GM23338 (cell line): ENCODE data around the gene IQCE. TPM values are rescaled to one million over a fixed set of nuclear protein-coding genes. Genes with fewer than 3 reads are reported as not detected.

ENCODE experiments used
- ATAC-seq: fragments of 200-7000 bp; cut with Tn5 transposase; 3 replicates; pipeline ENCODE4 v1.9.1; 2020
- DNase-seq: peaks from one replicate; pipeline ENCODE4 v3.0.0-alpha.2; 2015; ENCODE audit warnings: low spot score
- H2AFZ ChIP-seq: fragments of 200-600 bp; sonication (generic); 2 replicates; pipeline ENCODE4 v1.8.0; 2016; ENCODE audit warnings: antibody characterized with exemption, mild to moderate bottlenecking, moderate library complexity
- H3F3A ChIP-seq: fragments of 200-600 bp; sonication (generic); replicated peaks from 2 replicates; pipeline ENCODE4 v1.8.0; 2017; ENCODE audit warnings: antibody characterized with exemption, mixed run types, low read depth
- H3K27ac ChIP-seq: fragments of 200-600 bp; sonication (generic); 2 replicates; pipeline ENCODE4 v1.6.1; 2016; ENCODE audit warnings: low read depth
- H3K27me3 ChIP-seq: fragments of 200-600 bp; sonication (generic); 2 replicates; pipeline ENCODE4 v1.8.0; 2016; ENCODE audit warnings: mild to moderate bottlenecking, mixed run types, moderate library complexity; ENCODE audit not compliant: insufficient read depth
- H3K36me3 ChIP-seq: fragments of 200-600 bp; sonication (generic); 2 replicates; pipeline ENCODE4 v1.8.0; 2016; ENCODE audit warnings: mild to moderate bottlenecking; ENCODE audit not compliant: insufficient read depth
- H3K4me1 ChIP-seq: fragments of 200-600 bp; sonication (generic); 2 replicates; pipeline ENCODE4 v1.8.0; 2016; ENCODE audit warnings: mild to moderate bottlenecking, moderate library complexity; ENCODE audit not compliant: insufficient read depth
- H3K4me2 ChIP-seq: fragments of 200-600 bp; sonication (generic); 2 replicates; pipeline ENCODE4 v1.7.1; 2017; ENCODE audit warnings: mixed run types
- H3K4me3 ChIP-seq: fragments of 200-600 bp; sonication (generic); 2 replicates; pipeline ENCODE4 v1.6.1; 2016; ENCODE audit warnings: mixed run types
- H3K79me2 ChIP-seq: fragments of 200-600 bp; sonication (generic); replicated peaks from 2 replicates; pipeline ENCODE4 v1.8.0; 2017; ENCODE audit warnings: mild to moderate bottlenecking; ENCODE audit not compliant: insufficient read depth
- H3K9me2 ChIP-seq: fragments of 200-600 bp; sonication (generic); 2 replicates; pipeline ENCODE4 v1.8.0; 2017; ENCODE audit not compliant: insufficient read depth
- H4K20me1 ChIP-seq: fragments of 200-600 bp; sonication (generic); replicated peaks from 2 replicates; pipeline ENCODE4 v1.8.0; 2017; ENCODE audit warnings: mild to moderate bottlenecking; ENCODE audit not compliant: insufficient read depth
- H3K27ac Mint-ChIP-seq: 2 replicates; pipeline ENCODE4 v1.8.0; 2020; ENCODE audit warnings: inconsistent platforms, mild to moderate bottlenecking, moderate library complexity, mixed read lengths
- H3K27me3 Mint-ChIP-seq: 3 replicates; pipeline ENCODE4 v1.8.0; 2022; ENCODE audit warnings: low read depth, mild to moderate bottlenecking, moderate library complexity, mixed read lengths, inconsistent platforms; ENCODE audit not compliant: insufficient read depth, poor library complexity
- H3K36me3 Mint-ChIP-seq: 3 replicates; pipeline ENCODE4 v1.8.0; 2021; ENCODE audit warnings: low read depth, mild to moderate bottlenecking, inconsistent platforms, moderate library complexity, mixed read lengths
- H3K4me1 Mint-ChIP-seq: 3 replicates; pipeline ENCODE4 v1.8.0; 2020; ENCODE audit warnings: mild to moderate bottlenecking, inconsistent platforms, mixed read lengths
- H3K4me3 Mint-ChIP-seq: 3 replicates; pipeline ENCODE4 v1.8.0; 2021; ENCODE audit warnings: moderate library complexity, mild to moderate bottlenecking, inconsistent platforms, mixed read lengths
- H3K9me3 Mint-ChIP-seq: 3 replicates; pipeline ENCODE4 v1.8.0; 2020; ENCODE audit warnings: moderate library complexity, mild to moderate bottlenecking, inconsistent platforms, mixed read lengths
- CREB1 ChIP-seq: fragments of 250-450 bp; sonication (Bioruptor Pico); IDR thresholded peaks from 2 replicates; pipeline ENCODE4 v1.5.0; 2020; ENCODE audit warnings: low read depth, mild to moderate bottlenecking, moderate library complexity
- EZH2 ChIP-seq: fragments of 200-600 bp; sonication (generic); IDR thresholded peaks from one replicate; pipeline ENCODE4 v1.8.0; 2017; ENCODE audit warnings: antibody characterized with exemption, mild to moderate bottlenecking, low read depth; ENCODE audit not compliant: unreplicated experiment
- EZH2phosphoT487 ChIP-seq: fragments of 200-600 bp; sonication (generic); IDR thresholded peaks from one replicate; pipeline ENCODE4 v1.8.1; 2018; ENCODE audit warnings: antibody characterized with exemption; ENCODE audit not compliant: unreplicated experiment
- JUNB ChIP-seq: IDR thresholded peaks from one replicate; pipeline ENCODE4 v1.6.1; 2016; ENCODE audit warnings: antibody characterized with exemption; ENCODE audit not compliant: unreplicated experiment
- NANOG ChIP-seq: IDR thresholded peaks from 2 replicates; pipeline ENCODE4 v1.6.1; 2016; ENCODE audit warnings: antibody characterized with exemption, borderline replicate concordance
- POLR2AphosphoS5 ChIP-seq: IDR thresholded peaks from 2 replicates; pipeline ENCODE4 v1.6.1; 2016; ENCODE audit warnings: antibody characterized with exemption, low read depth
- STAT1 ChIP-seq: IDR thresholded peaks from one replicate; pipeline ENCODE4 v1.6.1; 2016; ENCODE audit warnings: antibody characterized with exemption; ENCODE audit not compliant: unreplicated experiment
- ZNF114 ChIP-seq: fragments of 250-450 bp; sonication (Bioruptor Pico); IDR thresholded peaks from 2 replicates; pipeline ENCODE4 v1.5.0; 2020; ENCODE audit warnings: mild to moderate bottlenecking, moderate library complexity
- ZNF331 ChIP-seq: fragments of 250-450 bp; sonication (Bioruptor Pico); IDR thresholded peaks from 2 replicates; pipeline ENCODE4 v1.5.0; 2020; ENCODE audit warnings: low read depth, mild to moderate bottlenecking, moderate library complexity
- polyA plus RNA-seq: library from polyadenylated mRNA; unstranded; fragments of >200 nt; fragmentation: Nextera tagmentation; extraction: Ambion mirVana; gene quantifications from 2 replicates; pipeline ENCODE4 v1.2.1, GENCODE V29; 2016
- total RNA-seq: library from RNA; depleted of rRNA; stranded (reverse); fragments of >200 nt; shearing (Covaris generic); gene quantifications from 2 replicates; pipeline ENCODE4 v1.2.3, GENCODE V29; 2014
- TF ChIP-seq, protein P1 (sequence below): fragments of 250-450 bp; sonication (Bioruptor Pico); IDR thresholded peaks from 2 replicates; pipeline ENCODE4 v1.5.0; 2020; ENCODE audit warnings: mild to moderate bottlenecking, moderate library complexity
- TF ChIP-seq, protein P2 (sequence below): IDR thresholded peaks from one replicate; pipeline ENCODE4 v1.6.1; 2018; ENCODE audit warnings: antibody characterized with exemption; ENCODE audit not compliant: unreplicated experiment
- TF ChIP-seq, protein P3 (sequence below): IDR thresholded peaks from 2 replicates; pipeline ENCODE4 v1.6.1; 2016; ENCODE audit warnings: antibody characterized with exemption
- TF ChIP-seq, protein P4 (sequence below), 2 experiments: fragments of 200-600 bp in 1 of 2; sonication (generic) in 1 of 2; conservative IDR thresholded peaks; 2 replicates each; pipeline versions ENCODE4 v1.5.1 to v1.6.1; 2016 to 2017; ENCODE audit warnings: antibody characterized with exemption in 2 of 2, low read depth in 2 of 2, mild to moderate bottlenecking in 2 of 2, moderate library complexity in 1 of 2

Gene IQCE
- total and polyA plus RNA-seq, 2 experiments from 2014 or later: 5.0 to 7.7 TPM

DNA sequence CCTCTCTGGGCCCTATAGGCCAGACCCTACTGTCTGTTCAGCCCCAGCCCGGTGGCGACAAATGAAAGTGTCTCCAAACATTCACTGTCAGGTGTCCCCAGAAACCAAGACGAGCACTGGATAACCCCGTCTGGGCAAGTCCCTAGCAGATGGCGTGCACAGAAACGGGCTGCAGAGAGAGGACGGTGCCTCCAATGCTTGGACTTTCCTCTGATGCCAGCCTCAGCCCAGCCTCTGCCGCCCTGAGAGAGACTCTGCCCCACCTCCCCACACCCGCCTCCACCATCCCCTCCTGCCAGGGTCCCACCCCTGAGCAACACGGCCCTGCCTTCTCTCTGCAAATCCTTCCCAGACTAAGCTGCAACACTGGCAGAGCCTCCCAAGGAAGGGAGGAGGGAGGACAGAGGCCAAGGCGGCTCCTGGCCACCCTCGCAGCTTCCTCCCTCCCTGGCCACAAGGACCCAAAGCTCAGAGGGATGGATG, 46.6 kb upstream of the IQCE start:
- DNase-seq: no peak
- TF ChIP-seq POLR2AphosphoS5 (no peak), JUNB (no peak), ZNF114 (CRISPR knock-in tag) (no peak), NANOG (no peak), CREB1 (no peak), EZH2phosphoT487 (no peak), ZNF331 (no peak), EZH2 (no peak), STAT1 (no peak)
- TF ChIP-seq, protein P1, sequence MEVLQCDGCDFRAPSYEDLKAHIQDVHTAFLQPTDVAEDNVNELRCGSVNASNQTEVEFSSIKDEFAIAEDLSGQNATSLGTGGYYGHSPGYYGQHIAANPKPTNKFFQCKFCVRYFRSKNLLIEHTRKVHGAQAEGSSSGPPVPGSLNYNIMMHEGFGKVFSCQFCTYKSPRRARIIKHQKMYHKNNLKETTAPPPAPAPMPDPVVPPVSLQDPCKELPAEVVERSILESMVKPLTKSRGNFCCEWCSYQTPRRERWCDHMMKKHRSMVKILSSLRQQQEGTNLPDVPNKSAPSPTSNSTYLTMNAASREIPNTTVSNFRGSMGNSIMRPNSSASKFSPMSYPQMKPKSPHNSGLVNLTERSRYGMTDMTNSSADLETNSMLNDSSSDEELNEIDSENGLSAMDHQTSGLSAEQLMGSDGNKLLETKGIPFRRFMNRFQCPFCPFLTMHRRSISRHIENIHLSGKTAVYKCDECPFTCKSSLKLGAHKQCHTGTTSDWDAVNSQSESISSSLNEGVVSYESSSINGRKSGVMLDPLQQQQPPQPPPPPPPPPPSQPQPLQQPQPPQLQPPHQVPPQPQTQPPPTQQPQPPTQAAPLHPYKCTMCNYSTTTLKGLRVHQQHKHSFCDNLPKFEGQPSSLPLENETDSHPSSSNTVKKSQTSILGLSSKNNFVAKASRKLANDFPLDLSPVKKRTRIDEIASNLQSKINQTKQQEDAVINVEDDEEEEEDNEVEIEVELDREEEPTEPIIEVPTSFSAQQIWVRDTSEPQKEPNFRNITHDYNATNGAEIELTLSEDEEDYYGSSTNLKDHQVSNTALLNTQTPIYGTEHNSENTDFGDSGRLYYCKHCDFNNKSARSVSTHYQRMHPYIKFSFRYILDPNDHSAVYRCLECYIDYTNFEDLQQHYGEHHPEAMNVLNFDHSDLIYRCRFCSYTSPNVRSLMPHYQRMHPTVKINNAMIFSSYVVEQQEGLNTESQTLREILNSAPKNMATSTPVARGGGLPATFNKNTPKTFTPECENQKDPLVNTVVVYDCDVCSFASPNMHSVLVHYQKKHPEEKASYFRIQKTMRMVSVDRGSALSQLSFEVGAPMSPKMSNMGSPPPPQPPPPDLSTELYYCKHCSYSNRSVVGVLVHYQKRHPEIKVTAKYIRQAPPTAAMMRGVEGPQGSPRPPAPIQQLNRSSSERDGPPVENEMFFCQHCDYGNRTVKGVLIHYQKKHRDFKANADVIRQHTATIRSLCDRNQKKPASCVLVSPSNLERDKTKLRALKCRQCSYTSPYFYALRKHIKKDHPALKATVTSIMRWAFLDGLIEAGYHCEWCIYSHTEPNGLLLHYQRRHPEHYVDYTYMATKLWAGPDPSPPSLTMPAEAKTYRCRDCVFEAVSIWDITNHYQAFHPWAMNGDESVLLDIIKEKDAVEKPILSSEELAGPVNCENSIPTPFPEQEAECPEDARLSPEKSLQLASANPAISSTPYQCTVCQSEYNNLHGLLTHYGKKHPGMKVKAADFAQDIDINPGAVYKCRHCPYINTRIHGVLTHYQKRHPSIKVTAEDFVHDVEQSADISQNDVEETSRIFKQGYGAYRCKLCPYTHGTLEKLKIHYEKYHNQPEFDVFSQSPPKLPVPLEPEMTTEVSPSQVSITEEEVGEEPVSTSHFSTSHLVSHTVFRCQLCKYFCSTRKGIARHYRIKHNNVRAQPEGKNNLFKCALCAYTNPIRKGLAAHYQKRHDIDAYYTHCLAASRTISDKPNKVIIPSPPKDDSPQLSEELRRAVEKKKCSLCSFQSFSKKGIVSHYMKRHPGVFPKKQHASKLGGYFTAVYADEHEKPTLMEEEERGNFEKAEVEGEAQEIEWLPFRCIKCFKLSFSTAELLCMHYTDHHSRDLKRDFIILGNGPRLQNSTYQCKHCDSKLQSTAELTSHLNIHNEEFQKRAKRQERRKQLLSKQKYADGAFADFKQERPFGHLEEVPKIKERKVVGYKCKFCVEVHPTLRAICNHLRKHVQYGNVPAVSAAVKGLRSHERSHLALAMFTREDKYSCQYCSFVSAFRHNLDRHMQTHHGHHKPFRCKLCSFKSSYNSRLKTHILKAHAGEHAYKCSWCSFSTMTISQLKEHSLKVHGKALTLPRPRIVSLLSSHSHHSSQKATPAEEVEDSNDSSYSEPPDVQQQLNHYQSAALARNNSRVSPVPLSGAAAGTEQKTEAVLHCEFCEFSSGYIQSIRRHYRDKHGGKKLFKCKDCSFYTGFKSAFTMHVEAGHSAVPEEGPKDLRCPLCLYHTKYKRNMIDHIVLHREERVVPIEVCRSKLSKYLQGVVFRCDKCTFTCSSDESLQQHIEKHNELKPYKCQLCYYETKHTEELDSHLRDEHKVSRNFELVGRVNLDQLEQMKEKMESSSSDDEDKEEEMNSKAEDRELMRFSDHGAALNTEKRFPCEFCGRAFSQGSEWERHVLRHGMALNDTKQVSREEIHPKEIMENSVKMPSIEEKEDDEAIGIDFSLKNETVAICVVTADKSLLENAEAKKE (CRISPR knock-in tag): no peak
- TF ChIP-seq, protein P2, sequence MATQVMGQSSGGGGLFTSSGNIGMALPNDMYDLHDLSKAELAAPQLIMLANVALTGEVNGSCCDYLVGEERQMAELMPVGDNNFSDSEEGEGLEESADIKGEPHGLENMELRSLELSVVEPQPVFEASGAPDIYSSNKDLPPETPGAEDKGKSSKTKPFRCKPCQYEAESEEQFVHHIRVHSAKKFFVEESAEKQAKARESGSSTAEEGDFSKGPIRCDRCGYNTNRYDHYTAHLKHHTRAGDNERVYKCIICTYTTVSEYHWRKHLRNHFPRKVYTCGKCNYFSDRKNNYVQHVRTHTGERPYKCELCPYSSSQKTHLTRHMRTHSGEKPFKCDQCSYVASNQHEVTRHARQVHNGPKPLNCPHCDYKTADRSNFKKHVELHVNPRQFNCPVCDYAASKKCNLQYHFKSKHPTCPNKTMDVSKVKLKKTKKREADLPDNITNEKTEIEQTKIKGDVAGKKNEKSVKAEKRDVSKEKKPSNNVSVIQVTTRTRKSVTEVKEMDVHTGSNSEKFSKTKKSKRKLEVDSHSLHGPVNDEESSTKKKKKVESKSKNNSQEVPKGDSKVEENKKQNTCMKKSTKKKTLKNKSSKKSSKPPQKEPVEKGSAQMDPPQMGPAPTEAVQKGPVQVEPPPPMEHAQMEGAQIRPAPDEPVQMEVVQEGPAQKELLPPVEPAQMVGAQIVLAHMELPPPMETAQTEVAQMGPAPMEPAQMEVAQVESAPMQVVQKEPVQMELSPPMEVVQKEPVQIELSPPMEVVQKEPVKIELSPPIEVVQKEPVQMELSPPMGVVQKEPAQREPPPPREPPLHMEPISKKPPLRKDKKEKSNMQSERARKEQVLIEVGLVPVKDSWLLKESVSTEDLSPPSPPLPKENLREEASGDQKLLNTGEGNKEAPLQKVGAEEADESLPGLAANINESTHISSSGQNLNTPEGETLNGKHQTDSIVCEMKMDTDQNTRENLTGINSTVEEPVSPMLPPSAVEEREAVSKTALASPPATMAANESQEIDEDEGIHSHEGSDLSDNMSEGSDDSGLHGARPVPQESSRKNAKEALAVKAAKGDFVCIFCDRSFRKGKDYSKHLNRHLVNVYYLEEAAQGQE: no peak
- TF ChIP-seq, protein P3, sequence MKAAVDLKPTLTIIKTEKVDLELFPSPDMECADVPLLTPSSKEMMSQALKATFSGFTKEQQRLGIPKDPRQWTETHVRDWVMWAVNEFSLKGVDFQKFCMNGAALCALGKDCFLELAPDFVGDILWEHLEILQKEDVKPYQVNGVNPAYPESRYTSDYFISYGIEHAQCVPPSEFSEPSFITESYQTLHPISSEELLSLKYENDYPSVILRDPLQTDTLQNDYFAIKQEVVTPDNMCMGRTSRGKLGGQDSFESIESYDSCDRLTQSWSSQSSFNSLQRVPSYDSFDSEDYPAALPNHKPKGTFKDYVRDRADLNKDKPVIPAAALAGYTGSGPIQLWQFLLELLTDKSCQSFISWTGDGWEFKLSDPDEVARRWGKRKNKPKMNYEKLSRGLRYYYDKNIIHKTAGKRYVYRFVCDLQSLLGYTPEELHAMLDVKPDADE: no peak
- TF ChIP-seq, protein P4, sequence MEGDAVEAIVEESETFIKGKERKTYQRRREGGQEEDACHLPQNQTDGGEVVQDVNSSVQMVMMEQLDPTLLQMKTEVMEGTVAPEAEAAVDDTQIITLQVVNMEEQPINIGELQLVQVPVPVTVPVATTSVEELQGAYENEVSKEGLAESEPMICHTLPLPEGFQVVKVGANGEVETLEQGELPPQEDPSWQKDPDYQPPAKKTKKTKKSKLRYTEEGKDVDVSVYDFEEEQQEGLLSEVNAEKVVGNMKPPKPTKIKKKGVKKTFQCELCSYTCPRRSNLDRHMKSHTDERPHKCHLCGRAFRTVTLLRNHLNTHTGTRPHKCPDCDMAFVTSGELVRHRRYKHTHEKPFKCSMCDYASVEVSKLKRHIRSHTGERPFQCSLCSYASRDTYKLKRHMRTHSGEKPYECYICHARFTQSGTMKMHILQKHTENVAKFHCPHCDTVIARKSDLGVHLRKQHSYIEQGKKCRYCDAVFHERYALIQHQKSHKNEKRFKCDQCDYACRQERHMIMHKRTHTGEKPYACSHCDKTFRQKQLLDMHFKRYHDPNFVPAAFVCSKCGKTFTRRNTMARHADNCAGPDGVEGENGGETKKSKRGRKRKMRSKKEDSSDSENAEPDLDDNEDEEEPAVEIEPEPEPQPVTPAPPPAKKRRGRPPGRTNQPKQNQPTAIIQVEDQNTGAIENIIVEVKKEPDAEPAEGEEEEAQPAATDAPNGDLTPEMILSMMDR (conservative IDR thresholded peaks at IDR 0.05; ENCODE audit: low read depth in 2 of 2): no peak
- Histone ChIP-seq H3K9me2 (peaks cover 9% of the 10 kb centered on the region; the same call in 1 of the 2 replicates), H2AFZ (no peak overlapping the region), H3K36me3 (no peaks in the 10 kb centered on the region), H3K4me3 (no peak overlapping the region), H4K20me1 (no peaks in the 10 kb centered on the region), H3F3A (0 out of 2 replicates have a peak, but pooled peaks cover 8% of the 10 kb centered on the region), H3K4me2 (no peak overlapping the region), H3K4me1 (peaks cover 6% of the 10 kb centered on the region), H3K27me3 (no peaks in the 10 kb centered on the region), H3K27ac (no peak overlapping the region), H3K79me2 (no peaks in the 10 kb centered on the region)
- Mint-ChIP-seq H3K4me3 (no peak overlapping the region), H3K36me3 (no peaks in the 10 kb centered on the region), H3K9me3 (no peaks in the 10 kb centered on the region), H3K27me3 (peaks cover 14% of the 10 kb centered on the region), H3K4me1 (peaks cover 18% of the 10 kb centered on the region), H3K27ac (no peak overlapping the region)
- no peak for ATAC-seq
